Measurements from ENCODE around the gene GPR55.
A peak's percentile ranks its signal among the peaks of the same experiment; 100 is the strongest.

The GPR55 gene

GRCh38 chr2:230933521-230934180 lies 8.6 kb upstream of the GPR55 start:
- no peak for DNase-seq

GRCh38 chr2:230932556-230933511 lies 7.8 kb upstream of the GPR55 start:
- DNase-seq: no peak

GRCh38 chr2:230931556-230932231 lies 6.7 kb upstream of the GPR55 start:
- DNase-seq: no peak

GRCh38 chr2:230930928-230931555 lies 6.0 kb upstream of the GPR55 start:
- no peak for DNase-seq

GRCh38 chr2:230930149-230930780 lies 5.2 kb upstream of the GPR55 start:
- no peak for DNase-seq

GRCh38 chr2:230929381-230930148 lies 4.5 kb upstream of the GPR55 start:
- no peak for DNase-seq

GRCh38 chr2:230928701-230929380 lies 3.8 kb upstream of the GPR55 start:
- no peak for DNase-seq

- no peak for DNase-seq
Observed at GRCh38 chr2:230927711-230928341, 2.8 kb upstream of the GPR55 start.

- DNase-seq: peak; percentile 39 to 42
Observed at GRCh38 chr2:230925879-230926765, 1.1 kb upstream of the GPR55 start.

- DNase-seq: no peak
Observed at GRCh38 chr2:230925443-230925878, 419 bp upstream of the GPR55 start.

- no peak for DNase-seq
Observed at GRCh38 chr2:230924092-230924469, 961 bp downstream of the GPR55 start.

- no peak for DNase-seq
Observed at GRCh38 chr2:230922951-230923717, 1.9 kb downstream of the GPR55 start.

- no peak for DNase-seq
Observed at GRCh38 chr2:230921806-230922595, 3.0 kb downstream of the GPR55 start.

- no peak for DNase-seq
Observed at GRCh38 chr2:230920167-230920566, 4.9 kb downstream of the GPR55 start.

GRCh38 chr2:230919681-230920080 lies 5.4 kb downstream of the GPR55 start:
- DNase-seq: no peak

GRCh38 chr2:230919240-230919639 lies 5.8 kb downstream of the GPR55 start:
- DNase-seq: no peak

GRCh38 chr2:230916218-230916617 lies 8.8 kb downstream of the GPR55 start:
- no peak for DNase-seq

GRCh38 chr2:230915319-230915718 lies 9.7 kb downstream of the GPR55 start:
- DNase-seq: peak in 1 of 2 experiments; percentile 0
